K562 (cell line): Measurements from ENCODE around the gene ZC3H10. TPM values are rescaled to one million over a fixed set of nuclear protein-coding genes. Genes with fewer than 3 reads are reported as not detected.
A peak's percentile ranks its signal among the peaks of the same experiment; 100 is the strongest.

Experiments used
- E2F8 ChIP-seq: fragments of 450-650 bp; IDR thresholded peaks from 2 replicates; pipeline ENCODE4 v1.7.1; 2018; ENCODE audit warnings: mild to moderate bottlenecking, low read depth; ENCODE audit not compliant: partially characterized antibody
- ELF2 ChIP-seq: fragments of 250-450 bp; sonication (Bioruptor Pico); IDR thresholded peaks from 2 replicates; pipeline ENCODE4 v1.5.0; 2021; ENCODE audit warnings: mild to moderate bottlenecking
- FOXM1 ChIP-seq, 2 experiments: fragments of 450-650 bp in 1 of 2; sonication (generic) in 1 of 2; formaldehyde crosslinking in 1 of 2; IDR thresholded peaks; 2 replicates each; pipeline versions ENCODE4 v1.6.1 to v1.9.0; 2017 to 2022; ENCODE audit warnings: low read depth in 2 of 2, mild to moderate bottlenecking in 2 of 2, missing genetic modification reagents in 1 of 2, moderate library complexity in 1 of 2
- HCFC1 ChIP-seq: IDR thresholded peaks from 2 replicates; pipeline ENCODE4 v1.6.1; 2012; ENCODE audit warnings: low read depth, low read length, improper control_type of control experiment
- ILF3 ChIP-seq: fragments of 450-650 bp; IDR thresholded peaks from 2 replicates; pipeline ENCODE4 v1.6.1; 2018; ENCODE audit warnings: antibody characterized with exemption, mild to moderate bottlenecking, moderate library complexity, borderline replicate concordance
- IRF9 ChIP-seq: fragments of 450-650 bp; IDR thresholded peaks from 2 replicates; pipeline ENCODE4 v1.6.1; 2016; ENCODE audit warnings: missing biosample characterization, missing genetic modification characterization
- MTA2 ChIP-seq: fragments of 450-650 bp; IDR thresholded peaks from 2 replicates; pipeline ENCODE4 v1.6.1; 2016; ENCODE audit warnings: low read depth
- PCBP2 ChIP-seq: fragments of 200-400 bp; formaldehyde crosslinking; IDR thresholded peaks from 2 replicates; pipeline ENCODE4 v1.6.1; 2018; ENCODE audit warnings: low read length, low read depth, mild to moderate bottlenecking, moderate library complexity; ENCODE audit not compliant: poor library complexity, severe bottlenecking
- POLR2AphosphoS5 ChIP-seq: IDR thresholded peaks from 2 replicates; pipeline ENCODE4 v1.6.1; 2011; ENCODE audit warnings: mild to moderate bottlenecking, low read depth, low read length, moderate library complexity; ENCODE audit not compliant: control insufficient read depth, insufficient read depth
- POLR3A ChIP-seq: IDR thresholded peaks from 2 replicates; pipeline ENCODE4 v1.6.1; 2011; ENCODE audit warnings: borderline replicate concordance, mild to moderate bottlenecking, moderate library complexity; ENCODE audit not compliant: insufficient read length, insufficient read depth; ENCODE audit errors: extremely low read depth
- RFX5 ChIP-seq: IDR thresholded peaks from 2 replicates; pipeline ENCODE4 v1.6.1; 2011; ENCODE audit warnings: low read depth, mild to moderate bottlenecking, improper control_type of control experiment, low read length
- SMARCE1 ChIP-seq: fragments of 450-650 bp; IDR thresholded peaks from 2 replicates; pipeline ENCODE4 v1.7.1; 2016; ENCODE audit warnings: mild to moderate bottlenecking
- TFAP4 ChIP-seq: sonication (generic); formaldehyde crosslinking; IDR thresholded peaks from 2 replicates; pipeline ENCODE4 v1.8.0; 2022; ENCODE audit warnings: missing genetic modification reagents, mild to moderate bottlenecking, moderate library complexity, borderline replicate concordance
- THRAP3 ChIP-seq: fragments of 450-650 bp; IDR thresholded peaks from 2 replicates; pipeline ENCODE4 v1.6.1; 2016; ENCODE audit warnings: mild to moderate bottlenecking, inconsistent platforms, borderline replicate concordance
- ZFP36 ChIP-seq: fragments of 150-350 bp; IDR thresholded peaks from 2 replicates; pipeline ENCODE4 v1.6.1; 2018; ENCODE audit warnings: low read length, low read depth; ENCODE audit not compliant: partially characterized antibody
- ZKSCAN1 ChIP-seq: fragments of 150-350 bp; IDR thresholded peaks from 2 replicates; pipeline ENCODE4 v1.6.1; 2016; ENCODE audit warnings: low read depth, low read length
- ZNF12 ChIP-seq: sonication (generic); formaldehyde crosslinking; IDR thresholded peaks from 2 replicates; pipeline ENCODE4 v1.4.0; 2020; ENCODE audit warnings: mild to moderate bottlenecking, missing genetic modification reagents
- ZNF175 ChIP-seq: fragments of 200-800 bp; sonication (Bioruptor generic); IDR thresholded peaks from 2 replicates; pipeline ENCODE4 v1.6.1; 2016; ENCODE audit warnings: low read depth, mild to moderate bottlenecking, missing genetic modification characterization, missing compliant biosample characterization
- ZNF184 ChIP-seq: sonication (generic); formaldehyde crosslinking; IDR thresholded peaks from 2 replicates; pipeline ENCODE4 v1.5.0; 2020; ENCODE audit warnings: missing genetic modification reagents
- ZNF507 ChIP-seq: conservative IDR thresholded peaks from 2 replicates; pipeline ENCODE4 v1.6.1; 2017; ENCODE audit warnings: missing genetic modification characterization, missing compliant biosample characterization
- ZNF512 ChIP-seq: IDR thresholded peaks from 2 replicates; pipeline ENCODE4 v1.6.1; 2016; ENCODE audit warnings: missing genetic modification characterization, missing compliant biosample characterization
- polyA plus RNA-seq, 8 experiments: library from polyadenylated mRNA; depleted of rRNA in 4 of 8; stranded (reverse) in 5 of 8; unstranded in 3 of 8; fragments of >200 nt; fragmentation: Nextera tagmentation in 2 of 8; fragmentation: Illumina TruSeq in 1 of 8; extraction: Ambion mirVana in 2 of 8; extraction: Trizol in 1 of 8; gene quantifications; 2 replicates each; pipeline versions ENCODE4 v1.2.1 to v1.2.3, GENCODE V29; 2011 to 2014; ENCODE audit warnings: inconsistent platforms in 1 of 8, missing spikeins in 1 of 8
- total RNA-seq, 7 experiments: library from RNA; depleted of rRNA in 6 of 7; stranded (reverse); fragments of >200 nt in 6 of 7; fragmentation: Illumina TruSeq in 2 of 7; extraction: Trizol in 2 of 7; gene quantifications; 2 replicates each; pipeline versions ENCODE4 v1.2.1 to v1.2.3, GENCODE V29; 2011 to 2021; ENCODE audit warnings: low replicate concordance in 1 of 7

Gene ZC3H10
- total and polyA plus RNA-seq, 9 of the 15 experiments (the other 6 are each of a cell fraction or from before 2014, with no cell fraction given) = 0.31 to 4.1 (median 1.6) TPM

GRCh38 chr12:56158029-56158925 is 40.2 kb downstream of the ZC3H10 start, which contains the start of gene MYL6 (continued):
- no peak for TF ChIP-seq ZNF512
- TF ChIP-seq ELF2 (CRISPR knock-in tag) = peak; percentile 82
- no peak for TF ChIP-seq ZFP36
- TF ChIP-seq MTA2 = no peak
- TF ChIP-seq RFX5 = no peak
- no peak for TF ChIP-seq FOXM1 (IDR thresholded peaks at IDR 0.05; ENCODE audit: low read depth)
- no peak for TF ChIP-seq FOXM1 (CRISPR knock-in tag; IDR thresholded peaks at IDR 0.05; ENCODE audit: low read depth)
- TF ChIP-seq IRF9 = 0 out of 2 replicates have a peak, but pooled peaks have one; percentile 16
- TF ChIP-seq ZNF175 (CRISPR knock-in tag) = peak; percentile 84; the same call in 1 of the 2 replicates
- TF ChIP-seq ZNF507 (tag) = no peak
- no peak for TF ChIP-seq POLR3A
- TF ChIP-seq ILF3 = peak; percentile 71; the same call in 1 of the 2 replicates
- no peak for TF ChIP-seq ZNF184
- no peak for TF ChIP-seq ZNF12 (CRISPR knock-in tag)
- no peak for TF ChIP-seq PCBP2
- TF ChIP-seq POLR2AphosphoS5 = peak; percentile 98
- TF ChIP-seq SMARCE1 = peak; percentile 80
- TF ChIP-seq THRAP3 = peak; percentile 35; the same call in 1 of the 2 replicates
- TF ChIP-seq E2F8 = peak; percentile 79
- TF ChIP-seq ZKSCAN1 = no peak
- TF ChIP-seq TFAP4 (CRISPR knock-in tag) = peak; percentile 17; the same call in 1 of the 2 replicates
- TF ChIP-seq HCFC1 = peak; percentile 13; the same call in 1 of the 2 replicates
